Subcutaneous abdominal adipose tissue (tissue), 5 donors: ENCODE measurements around the gene RANBP2.

Source experiments
- H3K27ac ChIP-seq: one replicate; pipeline ENCODE4 v1.7.0; 2013; ENCODE audit warnings: low read depth, mild to moderate bottlenecking, inconsistent platforms, low read length, moderate library complexity
- H3K27me3 ChIP-seq, 5 donors: one replicate each; pipeline ENCODE4 v1.7.0; 2013; ENCODE audit warnings: low read length in 5 of 5, inconsistent platforms in 1 of 5; ENCODE audit not compliant: control insufficient read depth in 5 of 5, insufficient read depth in 4 of 5
- H3K36me3 ChIP-seq, 5 donors: one replicate each; pipeline ENCODE4 v1.7.0; 2013; ENCODE audit warnings: low read length in 5 of 5; ENCODE audit not compliant: control insufficient read depth in 5 of 5, insufficient read depth in 5 of 5
- H3K4me1 ChIP-seq, 5 donors: one replicate each; pipeline ENCODE4 v1.7.0; 2013; ENCODE audit warnings: low read length in 5 of 5, mild to moderate bottlenecking in 3 of 5, moderate library complexity in 1 of 5; ENCODE audit not compliant: control insufficient read depth in 5 of 5, insufficient read depth in 5 of 5
- H3K4me3 ChIP-seq, 5 donors: one replicate each; pipeline ENCODE4 v1.7.0; 2013; ENCODE audit warnings: low read length in 5 of 5, low read depth in 1 of 5
- H3K9ac ChIP-seq, 5 donors: one replicate each; pipeline ENCODE4 v1.7.0; 2013; ENCODE audit warnings: low read length in 5 of 5, mild to moderate bottlenecking in 4 of 5, moderate library complexity in 3 of 5
- H3K9me3 ChIP-seq, 5 donors: one replicate each; pipeline ENCODE4 v1.7.0; 2013; ENCODE audit warnings: low read length in 5 of 5; ENCODE audit not compliant: control insufficient read depth in 5 of 5
- donor health status: healthy.
- donor health status: healthy.
- donor health status: healthy.
- donor health status: healthy.
- donor health status: healthy.

RANBP2 gene

DNA sequence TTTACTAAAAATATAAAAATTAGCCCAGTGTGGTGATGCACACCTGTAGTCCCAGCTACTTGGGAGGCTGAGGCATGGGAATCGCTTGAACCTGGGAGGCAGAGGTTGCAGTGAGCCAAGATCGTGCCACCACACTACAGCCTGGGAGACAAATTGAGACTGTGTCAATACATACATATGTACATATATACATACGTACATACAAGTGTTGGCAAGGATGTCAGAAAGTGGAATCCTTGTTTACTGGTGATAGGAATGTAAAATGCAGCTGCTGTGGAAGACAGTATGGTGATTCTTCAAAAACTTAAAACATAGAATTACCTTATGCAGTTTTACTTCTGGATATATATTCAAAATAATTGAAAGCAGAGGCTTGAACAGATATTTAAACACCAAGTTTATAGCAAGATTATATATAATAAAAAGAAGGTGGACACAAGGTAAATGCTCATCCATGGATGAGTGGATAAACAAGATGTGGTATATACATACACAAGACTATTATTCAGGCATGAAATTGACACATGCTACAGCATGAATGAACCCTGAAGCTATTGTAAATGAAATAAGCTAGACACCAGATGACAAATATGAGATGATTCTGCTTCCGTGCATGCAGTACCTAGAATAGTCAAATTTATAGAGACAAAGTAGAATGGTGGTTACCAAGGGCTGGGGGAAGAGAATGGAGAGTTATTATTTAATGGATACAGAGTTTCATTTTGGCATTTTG, 110.5 kb downstream of the RANBP2 start:
- Histone ChIP-seq H3K9ac (no peak overlapping the region), H3K4me3 (no peak overlapping the region), H3K36me3 (no peaks in the 10 kb centered on the region), H3K27ac (no peak overlapping the region), H3K9me3 (peaks cover 0 to 3% (median 0%) of the 10 kb centered on the region in 5 donors), H3K27me3 (no peaks in the 10 kb centered on the region), H3K4me1 (no peaks in the 10 kb centered on the region)

DNA sequence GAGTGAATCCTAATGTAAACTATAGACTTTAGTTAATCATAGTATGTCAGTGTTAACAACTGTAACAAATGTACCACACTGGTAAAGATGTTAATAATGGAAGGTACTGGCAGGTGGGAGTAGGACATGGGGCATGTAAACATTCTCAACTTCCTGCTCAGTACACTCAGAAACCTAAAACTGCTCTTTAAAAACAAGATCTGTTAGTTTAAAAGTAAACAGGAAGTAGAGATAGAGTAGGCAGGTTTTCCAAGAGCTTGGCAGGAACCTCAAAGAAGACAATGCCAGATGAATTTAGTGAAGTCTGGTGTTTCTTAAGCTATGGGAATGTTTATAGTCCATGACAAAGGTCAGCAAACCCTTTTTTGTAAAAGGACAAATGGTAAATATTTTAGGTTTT, 113.9 kb downstream of the RANBP2 start:
- Histone ChIP-seq H3K9me3 (peaks cover 0 to 7% (median 0%) of the 10 kb centered on the region in 5 donors), H3K36me3 (no peaks in the 10 kb centered on the region), H3K27ac (no peak overlapping the region), H3K27me3 (no peaks in the 10 kb centered on the region), H3K4me3 (no peak overlapping the region), H3K4me1 (no peaks in the 10 kb centered on the region), H3K9ac (no peak overlapping the region)

DNA sequence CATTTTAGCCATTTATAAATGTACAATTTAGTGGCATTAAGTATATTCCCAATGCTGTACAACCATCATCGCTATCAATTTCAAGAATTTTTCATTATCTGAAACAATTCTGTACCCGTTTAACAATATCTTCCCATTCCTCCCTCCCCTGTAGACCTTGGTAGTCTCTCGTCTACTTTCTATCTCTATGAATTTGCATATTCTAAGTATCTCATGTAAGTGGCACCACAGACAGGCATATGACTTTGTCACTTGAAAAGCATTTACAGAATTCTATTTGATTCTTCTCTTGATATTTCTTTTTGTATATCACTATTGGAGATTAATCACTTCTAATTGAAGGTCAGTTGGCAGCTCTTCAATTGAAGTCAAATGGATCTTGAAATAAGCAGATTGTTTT, 115.3 kb downstream of the RANBP2 start:
- no peaks in the 10 kb centered on the region for H3K27me3 ChIP-seq
- H3K36me3 ChIP-seq, result no peaks in the 10 kb centered on the region
- no peaks in the 10 kb centered on the region for H3K4me1 ChIP-seq
- no peak overlapping the region for H3K4me3 ChIP-seq
- H3K9me3 ChIP-seq, result peaks cover 0 to 9% (median 6%) of the 10 kb centered on the region in 5 donors
- no peak overlapping the region for H3K9ac ChIP-seq
- no peak overlapping the region for H3K27ac ChIP-seq

DNA sequence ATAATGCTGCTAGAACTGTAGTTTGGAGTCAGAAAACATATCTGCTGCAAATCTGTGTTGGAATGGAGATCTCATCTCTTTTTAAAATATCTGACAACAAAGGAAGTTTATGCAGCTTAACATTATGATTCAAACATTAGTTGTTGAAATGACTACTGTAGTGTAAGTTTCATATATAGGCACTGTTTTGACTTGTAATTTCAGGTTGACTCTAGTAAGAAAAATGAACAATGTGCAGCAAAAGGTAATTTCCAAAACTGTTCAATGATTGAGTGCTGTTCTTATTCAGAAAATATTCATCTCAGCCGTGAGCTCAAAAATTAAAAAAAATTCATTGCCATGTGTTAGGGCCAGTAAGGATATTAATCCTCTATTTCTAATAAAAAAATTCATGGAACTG, 115.8 kb downstream of the RANBP2 start:
- no peak overlapping the region for H3K4me3 ChIP-seq
- H3K9ac ChIP-seq, result no peak overlapping the region
- H3K36me3 ChIP-seq, result no peaks in the 10 kb centered on the region
- H3K4me1 ChIP-seq, result no peaks in the 10 kb centered on the region
- H3K9me3 ChIP-seq, result peaks cover 0 to 12% (median 7%) of the 10 kb centered on the region in 5 donors
- no peak overlapping the region for H3K27ac ChIP-seq
- no peaks in the 10 kb centered on the region for H3K27me3 ChIP-seq
